Prostate gland (tissue), 2 donors: ENCODE data around the gene SNRNP48.

Experiments
- CTCF ChIP-seq, 4 experiments: fragments of 200-600 bp in 2 of 4; fragments of 450-650 bp in 2 of 4; sonication (generic) in 2 of 4; IDR thresholded peaks; 1 replicate in 3 of 4; 2 replicates in 1 of 4; pipeline ENCODE4 v1.5.1; 2016 to 2019; ENCODE audit warnings: antibody characterized with exemption in 4 of 4, mild to moderate bottlenecking in 2 of 4, moderate library complexity in 2 of 4
- POLR2A ChIP-seq: fragments of 450-650 bp; IDR thresholded peaks from one replicate; pipeline ENCODE4 v1.6.1; 2016; ENCODE audit warnings: antibody characterized with exemption, mild to moderate bottlenecking

- no peak for TF ChIP-seq POLR2A
- TF ChIP-seq CTCF (IDR thresholded peaks at IDR 0.05): no peak
These were observed 42.7 kb downstream of the SNRNP48 start for GRCh38 chr6:7632501-7633290.
